Endothelial cell of umbilical vein (primary cell): Measurements from ENCODE around the gene ST3GAL4. TPM values are rescaled to one million over a fixed set of nuclear protein-coding genes. Genes with fewer than 3 reads are reported as not detected.

Experiments used
- BruUV-seq: library from RNA; stranded (reverse); fragments of 400-500 nt; replicated peaks from 2 replicates; lab custom pipeline; 2021; lab: Mats Ljungman, UMichigan
- CTCF ChIA-PET: fragments of 300-600, 350-600 bp; sonication (Branson Sonifier 250); formaldehyde crosslinking; loops from one replicate; lab custom pipeline; 2021; ENCODE audit warnings: antibody characterized with exemption, inconsistent platforms; lab: Charles Lee
- POLR2A ChIA-PET: fragments of 300-600, 350-600 bp; sonication (Branson Sonifier 250); formaldehyde crosslinking; loops from one replicate; lab custom pipeline; 2021; ENCODE audit warnings: antibody characterized with exemption, inconsistent platforms; lab: Charles Lee
- DNase-seq: peaks from one replicate; pipeline ENCODE4 v3.0.0-alpha.2; 2011; ENCODE audit warnings: low read depth, low spot score
- FAIRE-seq: peaks from 2 replicates; lab custom pipeline; 2011; peaks lifted over from hg19 to GRCh38; lab: Jason Lieb, UNC
- H2AFZ ChIP-seq: 2 replicates; pipeline ENCODE4 v1.6.0; 2012; ENCODE audit warnings: low read depth, low read length, control low read depth, inconsistent platforms
- H3K27ac ChIP-seq: 2 replicates; pipeline ENCODE4 v1.5.1; 2011; ENCODE audit warnings: low read depth, mild to moderate bottlenecking, control low read depth, low read length, moderate library complexity; ENCODE audit not compliant: insufficient read depth
- H3K27me3 ChIP-seq, 2 experiments: 2 replicates each; pipeline versions ENCODE4 v1.6.0 to v1.6.1; 2011; ENCODE audit warnings: low read length in 2 of 2, mixed read lengths in 1 of 2; ENCODE audit not compliant: control insufficient read depth in 2 of 2, insufficient read depth in 2 of 2
- H3K36me3 ChIP-seq, 2 experiments: 2 replicates in 1 of 2; 3 replicates in 1 of 2; pipeline ENCODE4 v1.5.1; 2011; ENCODE audit warnings: low read length in 2 of 2, mild to moderate bottlenecking in 1 of 2, moderate library complexity in 1 of 2; ENCODE audit not compliant: control insufficient read depth in 2 of 2, insufficient read depth in 2 of 2; ENCODE audit errors: extremely low read depth in 1 of 2
- H3K4me1 ChIP-seq: 3 replicates; pipeline ENCODE4 v1.5.1; 2011; ENCODE audit warnings: mild to moderate bottlenecking, low read length; ENCODE audit not compliant: control insufficient read depth, insufficient read depth; ENCODE audit errors: extremely low read depth
- H3K4me2 ChIP-seq: 2 replicates; pipeline ENCODE4 v1.6.1; 2011; ENCODE audit warnings: low read length, control low read depth, mixed read lengths; ENCODE audit not compliant: insufficient read depth
- H3K4me3 ChIP-seq, 3 experiments: fragments of 200-600 bp in 1 of 3; sonication (generic), shearing (Covaris generic) in 1 of 3; replicated peaks in 1 of 3; 2 replicates each; pipeline ENCODE4 v1.5.1; 2011 to 2016; ENCODE audit warnings: control low read depth in 3 of 3, low read length in 3 of 3, mild to moderate bottlenecking in 2 of 3, inconsistent platforms in 1 of 3, low read depth in 1 of 3, moderate library complexity in 1 of 3; ENCODE audit not compliant: insufficient read depth in 1 of 3
- H3K79me2 ChIP-seq: 2 replicates; pipeline ENCODE4 v1.6.0; 2012; ENCODE audit warnings: low read length, inconsistent platforms; ENCODE audit not compliant: control insufficient read depth, insufficient read depth
- H3K9ac ChIP-seq: replicated peaks from 2 replicates; pipeline ENCODE3; 2011; ENCODE audit warnings: low read length, control low read depth; ENCODE audit not compliant: insufficient read depth; ENCODE audit errors: extremely low read depth
- H3K9me1 ChIP-seq: replicated peaks from 3 replicates; pipeline ENCODE4 v1.6.0; 2011; ENCODE audit warnings: mild to moderate bottlenecking, low read length; ENCODE audit not compliant: control insufficient read depth, insufficient read depth; ENCODE audit errors: extremely low read depth
- H3K9me3 ChIP-seq: replicated peaks from 2 replicates; pipeline ENCODE4 v1.5.1; 2012; ENCODE audit warnings: low read length, inconsistent platforms; ENCODE audit not compliant: control insufficient read depth, insufficient read depth
- H4K20me1 ChIP-seq: replicated peaks from 2 replicates; pipeline ENCODE3; 2011; ENCODE audit warnings: mild to moderate bottlenecking, low read length; ENCODE audit not compliant: control insufficient read depth, insufficient read depth; ENCODE audit errors: extremely low read depth
- EZH2 ChIP-seq: IDR thresholded peaks from 2 replicates; pipeline ENCODE4 v1.6.1; 2012; ENCODE audit warnings: borderline replicate concordance, low read depth, mild to moderate bottlenecking, moderate library complexity, low read length, inconsistent platforms; ENCODE audit not compliant: severe bottlenecking
- FOS ChIP-seq: IDR thresholded peaks from 2 replicates; pipeline ENCODE4 v1.6.1; 2011; ENCODE audit warnings: mild to moderate bottlenecking, low read length, moderate library complexity, borderline replicate concordance; ENCODE audit not compliant: insufficient read depth
- GATA2 ChIP-seq: IDR thresholded peaks from 2 replicates; pipeline ENCODE4 v1.7.0; 2011; ENCODE audit warnings: low read depth, mild to moderate bottlenecking, moderate library complexity, mixed read lengths, low read length; ENCODE audit not compliant: insufficient read length, insufficient read depth
- JUN ChIP-seq: IDR thresholded peaks from 2 replicates; pipeline ENCODE4 v1.6.1; 2011; ENCODE audit warnings: borderline replicate concordance, low read depth; ENCODE audit not compliant: insufficient read length, insufficient read depth
- MAX ChIP-seq: IDR thresholded peaks from 2 replicates; pipeline ENCODE4 v1.6.1; 2011; ENCODE audit not compliant: insufficient read depth, insufficient read length
- MYC ChIP-seq: IDR thresholded peaks from one replicate; pipeline ENCODE4 v1.6.1; 2011; ENCODE audit warnings: mild to moderate bottlenecking, low read depth, low read length
- POLR2A ChIP-seq: IDR thresholded peaks from 2 replicates; pipeline ENCODE4 v1.6.1; 2012; ENCODE audit warnings: low read depth, mild to moderate bottlenecking, control low read depth, low read length
- POLR2AphosphoS5 ChIP-seq: IDR thresholded peaks from 2 replicates; pipeline ENCODE4 v1.6.1; 2012; ENCODE audit warnings: low read depth, mild to moderate bottlenecking, control low read depth, low read length, moderate library complexity; ENCODE audit not compliant: insufficient read depth
- dilution Hi-C: fragments of 300-500 bp; cut with MboI; formaldehyde crosslinking; loops from one replicate; pipeline ENCODE4 v1.15.0; 2019; ENCODE audit warnings: low sequenced_read_pairs; ENCODE audit not compliant: extremely low pct_ligation_motif_present
- intact Hi-C: fragments of 100-400 bp; cut with micrococcal nuclease; formaldehyde crosslinking; loops from one replicate; pipeline ENCODE4 v1.10.0; 2022
- polyA plus RNA-seq, 4 experiments: library from polyadenylated mRNA; depleted of rRNA in 3 of 4; stranded (reverse) in 3 of 4; unstranded in 1 of 4; fragments of >200 nt; gene quantifications; 2 replicates each; pipeline versions ENCODE4 v1.2.1 to v1.2.3, GENCODE V29; 2011 to 2012; ENCODE audit warnings: missing spikeins in 1 of 4
- total RNA-seq: library from RNA; stranded (reverse); gene quantifications from 2 replicates; pipeline ENCODE4 v1.2.3, GENCODE V29; 2021
- TF ChIP-seq, protein P1 (sequence below), 2 donors: IDR thresholded peaks; 1 replicate in 1 of 2; 2 replicates in 1 of 2; pipeline ENCODE4 v1.5.1; 2011; ENCODE audit warnings: low read length in 2 of 2, mild to moderate bottlenecking in 2 of 2, moderate library complexity in 2 of 2, control low read depth in 1 of 2, inconsistent platforms in 1 of 2, low read depth in 1 of 2; ENCODE audit not compliant: insufficient read depth in 1 of 2; ENCODE audit errors: extremely low read depth in 1 of 2

ST3GAL4 gene
- total and polyA plus RNA-seq, 2 donors (not counting 3 experiments of a cell fraction or from before 2014, with no cell fraction given) = 17.7 to 19.4 TPM

- no peaks in the 10 kb centered on the region for H3K36me3 ChIP-seq
- no peak overlapping the region for H3K4me3 ChIP-seq
- TF ChIP-seq MAX = no peak
- no peak for TF ChIP-seq POLR2A
- no peak for TF ChIP-seq EZH2
- TF ChIP-seq, protein P1, sequence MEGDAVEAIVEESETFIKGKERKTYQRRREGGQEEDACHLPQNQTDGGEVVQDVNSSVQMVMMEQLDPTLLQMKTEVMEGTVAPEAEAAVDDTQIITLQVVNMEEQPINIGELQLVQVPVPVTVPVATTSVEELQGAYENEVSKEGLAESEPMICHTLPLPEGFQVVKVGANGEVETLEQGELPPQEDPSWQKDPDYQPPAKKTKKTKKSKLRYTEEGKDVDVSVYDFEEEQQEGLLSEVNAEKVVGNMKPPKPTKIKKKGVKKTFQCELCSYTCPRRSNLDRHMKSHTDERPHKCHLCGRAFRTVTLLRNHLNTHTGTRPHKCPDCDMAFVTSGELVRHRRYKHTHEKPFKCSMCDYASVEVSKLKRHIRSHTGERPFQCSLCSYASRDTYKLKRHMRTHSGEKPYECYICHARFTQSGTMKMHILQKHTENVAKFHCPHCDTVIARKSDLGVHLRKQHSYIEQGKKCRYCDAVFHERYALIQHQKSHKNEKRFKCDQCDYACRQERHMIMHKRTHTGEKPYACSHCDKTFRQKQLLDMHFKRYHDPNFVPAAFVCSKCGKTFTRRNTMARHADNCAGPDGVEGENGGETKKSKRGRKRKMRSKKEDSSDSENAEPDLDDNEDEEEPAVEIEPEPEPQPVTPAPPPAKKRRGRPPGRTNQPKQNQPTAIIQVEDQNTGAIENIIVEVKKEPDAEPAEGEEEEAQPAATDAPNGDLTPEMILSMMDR (IDR thresholded peaks at IDR 0.05; ENCODE audit: extremely low read depth in 1 of 2, insufficient read depth in 1 of 2, low read depth in 1 of 2, low read length in 2 of 2) = no peak
- no peak overlapping the region for H3K9ac ChIP-seq
- H3K27ac ChIP-seq = no peak overlapping the region
- no peaks in the 10 kb centered on the region for H3K9me1 ChIP-seq
- POLR2A ChIA-PET = no interaction called here
- peaks cover 11% of the 10 kb centered on the region for H3K4me1 ChIP-seq
- H3K27me3 ChIP-seq = no peaks in the 10 kb centered on the region
- dilution Hi-C loops (no loop called here), intact Hi-C loops (no loop called here)
- FAIRE-seq (no peak), DNase-seq (no peak)
- no peaks in the 10 kb centered on the region for H3K79me2 ChIP-seq
- H3K9me3 ChIP-seq = no peaks in the 10 kb centered on the region
- no TSS peak for BruUV-seq
- peak overlapping the region; percentile 97 for H2AFZ ChIP-seq
- no peak overlapping the region for H3K4me2 ChIP-seq
- no peaks in the 10 kb centered on the region for H4K20me1 ChIP-seq
- CTCF ChIA-PET = interaction anchor here (1.5 to 4.4 kb wide), 8 partner anchors 9 to 128 kb away, joined by 3 to 53 read pairs (median 12); partner anchors contain the start of gene DCPS
These were observed 77.0 kb downstream of the ST3GAL4 start for GRCh38 chr11:126432525-126432924.

DNA sequence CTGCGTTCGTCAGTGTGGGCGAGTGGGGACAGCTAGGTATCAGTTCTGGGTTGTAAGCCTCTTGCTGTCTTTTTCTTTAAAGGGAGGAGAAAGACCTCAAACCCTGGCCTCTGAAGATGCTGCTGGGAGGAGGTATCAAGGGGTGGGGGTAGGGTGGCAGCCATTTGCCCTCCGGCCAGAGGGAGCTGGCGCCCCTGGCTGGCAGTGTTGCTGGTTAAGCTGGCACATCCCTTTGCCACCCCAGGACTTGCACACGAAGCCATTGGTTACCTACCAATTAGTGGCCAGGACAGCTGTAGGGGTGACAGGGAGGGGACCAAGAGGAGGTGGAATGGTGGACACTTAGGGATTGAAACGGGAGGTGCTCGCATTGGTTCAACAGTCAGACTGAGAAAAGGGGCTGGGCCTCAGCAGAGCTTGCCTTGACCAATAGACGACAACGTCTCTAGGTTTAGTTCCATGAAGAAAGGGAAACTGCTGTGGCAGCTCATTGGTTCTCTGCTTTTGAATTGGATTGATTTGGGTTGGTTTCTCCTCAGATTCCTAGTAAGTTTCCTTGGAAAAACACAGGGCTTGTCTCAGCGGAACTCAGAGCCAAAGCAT lies 77.9 kb downstream of the ST3GAL4 start:
- TF ChIP-seq MAX (no peak), POLR2AphosphoS5 (no peak), MYC (no peak), EZH2 (no peak), FOS (no peak), POLR2A (no peak), JUN (no peak), GATA2 (no peak)
- TF ChIP-seq, protein P1 (IDR thresholded peaks at IDR 0.05; ENCODE audit: extremely low read depth in 1 of 2, insufficient read depth in 1 of 2, low read depth in 1 of 2, low read length in 2 of 2) = no peak
- Histone ChIP-seq H3K36me3 (no peaks in the 10 kb centered on the region), H3K4me3 (no peak overlapping the region), H3K4me1 (peaks cover 11% of the 10 kb centered on the region), H3K27ac (no peak overlapping the region), H3K9ac (no peak overlapping the region), H3K4me2 (no peak overlapping the region), H3K27me3 (no peaks in the 10 kb centered on the region), H3K9me3 (no peaks in the 10 kb centered on the region), H4K20me1 (no peaks in the 10 kb centered on the region), H2AFZ (no peak overlapping the region), H3K79me2 (no peaks in the 10 kb centered on the region), H3K9me1 (no peaks in the 10 kb centered on the region)
- no peak for DNase-seq
- no peak for FAIRE-seq
- intact Hi-C loops (no loop called here), dilution Hi-C loops (no loop called here)
- no TSS peak for BruUV-seq
- ChIA-PET CTCF (interaction anchor here (2.7 to 4.4 kb wide), 2 partner anchors 48 to 122 kb away, joined by 12 to 53 read pairs; no protein-coding TSS in a partner anchor), POLR2A (no interaction called here)
